CD4-positive, alpha-beta T cell (primary cell): ENCODE results near the gene SDE2. TPM values are rescaled to one million over a fixed set of nuclear protein-coding genes. Genes with fewer than 3 reads are reported as not detected.

Experiments used
- ATAC-seq: fragments of 200-7000 bp; cut with Tn5 transposase; one replicate; pipeline ENCODE4 v1.10.0; 2022; ENCODE audit warnings: mild to moderate bottlenecking; ENCODE audit not compliant: poor library complexity
- CTCF ChIA-PET: fragments of 350-600 bp; sonication (Branson Sonifier 250); formaldehyde crosslinking; loops from one replicate; lab custom pipeline; 2021; ENCODE audit warnings: antibody characterized with exemption, inconsistent platforms; lab: Charles Lee
- POLR2A ChIA-PET: fragments of 350-600 bp; sonication (Branson Sonifier 250); formaldehyde crosslinking; loops from one replicate; lab custom pipeline; 2021; ENCODE audit warnings: antibody characterized with exemption, inconsistent platforms; lab: Charles Lee
- DNase-seq, 14 experiments: peaks; one replicate each; pipeline ENCODE4 v3.0.0-alpha.2; 2013 to 2020; ENCODE audit warnings: mixed read lengths in 2 of 14
- H3K27ac ChIP-seq, 2 donors: one replicate each; pipeline versions ENCODE4 v1.5.1 to v1.7.0; 2013; ENCODE audit warnings: low read length in 2 of 2, low read depth in 1 of 2, mild to moderate bottlenecking in 1 of 2
- H3K27me3 ChIP-seq, 2 experiments: 1 replicate in 1 of 2; 2 replicates in 1 of 2; pipeline versions ENCODE4 v1.6.1 to v1.7.0; 2013; ENCODE audit warnings: low read length in 2 of 2, control low read depth in 1 of 2, mild to moderate bottlenecking in 1 of 2, moderate library complexity in 1 of 2; ENCODE audit not compliant: insufficient read depth in 2 of 2, control insufficient read depth in 1 of 2
- H3K36me3 ChIP-seq: one replicate; pipeline ENCODE4 v1.6.1; 2013; ENCODE audit warnings: low read length, control low read depth; ENCODE audit not compliant: insufficient read depth
- H3K4me1 ChIP-seq: one replicate; pipeline ENCODE4 v1.6.1; 2013; ENCODE audit warnings: low read length, control low read depth; ENCODE audit not compliant: insufficient read depth
- H3K4me3 ChIP-seq: one replicate; pipeline ENCODE4 v1.5.1; 2013; ENCODE audit warnings: mild to moderate bottlenecking, low read length, moderate library complexity
- H3K9me3 ChIP-seq, 2 experiments: 1 replicate in 1 of 2; 2 replicates in 1 of 2; pipeline versions ENCODE4 v1.6.1 to v1.7.0; 2013; ENCODE audit warnings: low read length in 2 of 2, mild to moderate bottlenecking in 2 of 2, control low read depth in 1 of 2, moderate library complexity in 1 of 2; ENCODE audit not compliant: control insufficient read depth in 1 of 2, insufficient read depth in 1 of 2
- H3K27ac Mint-ChIP-seq: one replicate; pipeline ENCODE4 v1.8.0; 2020; ENCODE audit warnings: mixed read lengths
- H3K27me3 Mint-ChIP-seq: one replicate; pipeline ENCODE4 v1.8.0; 2021; ENCODE audit warnings: mixed read lengths
- H3K36me3 Mint-ChIP-seq: one replicate; pipeline ENCODE4 v1.8.0; 2021; ENCODE audit warnings: low read depth, mixed read lengths
- H3K4me1 Mint-ChIP-seq: one replicate; pipeline ENCODE4 v1.8.0; 2021; ENCODE audit warnings: low read depth, mixed read lengths
- H3K4me3 Mint-ChIP-seq: one replicate; pipeline ENCODE4 v1.8.0; 2020; ENCODE audit warnings: mild to moderate bottlenecking, mixed read lengths
- H3K9me3 Mint-ChIP-seq: one replicate; pipeline ENCODE4 v1.8.0; 2020; ENCODE audit warnings: mixed read lengths
- intact Hi-C, 2 experiments: fragments of 100-400 bp; cut with DNase I in 1 of 2; cut with micrococcal nuclease in 1 of 2; formaldehyde crosslinking; loops; one replicate each; pipeline versions ENCODE4 v1.15.1 to v1.9.0; 2023 to 2025; cut with DNase I, micrococcal nuclease
- total RNA-seq, 174 experiments: library from RNA in 2 of 174; stranded (reverse) in 2 of 174; gene quantifications; one replicate each; pipeline ENCODE4 v1.2.3 and lab custom pipeline; 2021 to 2026
- TF ChIP-seq, protein P1 (sequence below): fragments of 200-600 bp; IDR thresholded peaks from one replicate; pipeline ENCODE4 v1.8.0; 2022; ENCODE audit warnings: antibody characterized with exemption, mild to moderate bottlenecking

The SDE2 gene
- total RNA-seq, 2 experiments from 2014 or later: 48.2 to 49.3 TPM

DNA sequence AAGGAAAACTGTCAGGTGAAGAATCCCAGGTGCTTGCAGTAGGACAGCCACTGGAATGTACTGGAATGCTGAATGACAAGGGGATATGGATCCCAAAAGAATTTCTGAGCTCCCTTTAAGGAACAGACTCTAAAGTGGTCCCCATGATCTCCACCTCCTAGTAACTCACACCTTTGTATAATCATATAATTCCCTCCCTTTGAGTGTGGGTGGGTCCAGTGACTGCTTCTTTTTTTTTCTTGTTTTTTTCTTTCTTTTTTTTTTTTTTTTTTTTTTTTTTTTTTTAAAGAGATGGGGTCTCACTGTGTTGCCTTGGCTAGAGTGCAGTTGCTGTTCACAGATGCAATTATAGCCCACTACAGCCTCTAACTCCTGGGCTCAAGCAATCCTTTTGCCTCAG is 34.8 kb upstream of the SDE2 start:
- ATAC-seq (no peak), DNase-seq (no peak)
- intact Hi-C loops: no loop called here
- Histone ChIP-seq H3K4me1 (no peaks in the 10 kb centered on the region), H3K27me3 (no peaks in the 10 kb centered on the region), H3K4me3 (no peak overlapping the region), H3K27ac (no peak overlapping the region), H3K9me3 (no peaks in the 10 kb centered on the region), H3K36me3 (no peaks in the 10 kb centered on the region)
- Mint-ChIP-seq H3K9me3 (no peaks in the 10 kb centered on the region), H3K4me1 (no peaks in the 10 kb centered on the region), H3K4me3 (no peak overlapping the region), H3K27me3 (no peaks in the 10 kb centered on the region), H3K27ac (no peak overlapping the region), H3K36me3 (no peaks in the 10 kb centered on the region)
- CTCF ChIA-PET: no interaction called here
- TF ChIP-seq, protein P1, sequence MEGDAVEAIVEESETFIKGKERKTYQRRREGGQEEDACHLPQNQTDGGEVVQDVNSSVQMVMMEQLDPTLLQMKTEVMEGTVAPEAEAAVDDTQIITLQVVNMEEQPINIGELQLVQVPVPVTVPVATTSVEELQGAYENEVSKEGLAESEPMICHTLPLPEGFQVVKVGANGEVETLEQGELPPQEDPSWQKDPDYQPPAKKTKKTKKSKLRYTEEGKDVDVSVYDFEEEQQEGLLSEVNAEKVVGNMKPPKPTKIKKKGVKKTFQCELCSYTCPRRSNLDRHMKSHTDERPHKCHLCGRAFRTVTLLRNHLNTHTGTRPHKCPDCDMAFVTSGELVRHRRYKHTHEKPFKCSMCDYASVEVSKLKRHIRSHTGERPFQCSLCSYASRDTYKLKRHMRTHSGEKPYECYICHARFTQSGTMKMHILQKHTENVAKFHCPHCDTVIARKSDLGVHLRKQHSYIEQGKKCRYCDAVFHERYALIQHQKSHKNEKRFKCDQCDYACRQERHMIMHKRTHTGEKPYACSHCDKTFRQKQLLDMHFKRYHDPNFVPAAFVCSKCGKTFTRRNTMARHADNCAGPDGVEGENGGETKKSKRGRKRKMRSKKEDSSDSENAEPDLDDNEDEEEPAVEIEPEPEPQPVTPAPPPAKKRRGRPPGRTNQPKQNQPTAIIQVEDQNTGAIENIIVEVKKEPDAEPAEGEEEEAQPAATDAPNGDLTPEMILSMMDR: no peak
- POLR2A ChIA-PET: interaction anchor here (1.0 to 2.3 kb wide), 2 partner anchors 28 to 34 kb away, joined by 3 to 12 read pairs; partner anchors contain the start of gene SDE2

DNA sequence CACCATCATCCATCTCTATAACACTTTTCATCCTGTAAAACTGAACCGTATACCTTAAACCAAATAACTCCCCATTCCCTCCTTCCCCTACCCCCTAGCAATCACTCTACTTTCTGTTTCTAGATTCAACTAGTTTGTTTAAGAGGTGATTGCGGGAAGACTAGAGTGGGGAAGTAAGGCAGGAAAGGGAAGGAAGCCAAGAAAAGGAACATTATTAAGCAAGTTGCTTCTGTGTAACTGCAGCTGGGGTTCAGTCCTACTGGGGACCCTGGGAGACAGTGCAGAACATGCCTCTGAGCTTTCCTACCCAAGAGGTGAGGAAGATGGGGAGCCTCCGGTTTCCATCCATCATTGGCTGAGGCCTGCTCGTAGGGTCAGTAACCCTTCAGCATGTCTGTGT is 34.4 kb upstream of the SDE2 start:
- Histone ChIP-seq H3K4me3 (no peak overlapping the region), H3K27ac (no peak overlapping the region), H3K4me1 (no peaks in the 10 kb centered on the region), H3K9me3 (no peaks in the 10 kb centered on the region), H3K27me3 (no peaks in the 10 kb centered on the region), H3K36me3 (no peaks in the 10 kb centered on the region)
- no peaks in the 10 kb centered on the region for H3K9me3 Mint-ChIP-seq
- intact Hi-C loops: no loop called here
- ChIA-PET CTCF (no interaction called here), POLR2A (interaction anchor here (1.0 to 2.3 kb wide), 2 partner anchors 28 to 34 kb away, joined by 3 to 12 read pairs; partner anchors contain the start of gene SDE2)
- H3K36me3 Mint-ChIP-seq: no peaks in the 10 kb centered on the region
- TF ChIP-seq, protein P1: no peak
- no peak overlapping the region for H3K4me3 Mint-ChIP-seq
- H3K4me1 Mint-ChIP-seq: no peaks in the 10 kb centered on the region
- H3K27ac Mint-ChIP-seq: no peak overlapping the region
- no peak for ATAC-seq
- H3K27me3 Mint-ChIP-seq: no peaks in the 10 kb centered on the region
- DNase-seq: no peak

DNA sequence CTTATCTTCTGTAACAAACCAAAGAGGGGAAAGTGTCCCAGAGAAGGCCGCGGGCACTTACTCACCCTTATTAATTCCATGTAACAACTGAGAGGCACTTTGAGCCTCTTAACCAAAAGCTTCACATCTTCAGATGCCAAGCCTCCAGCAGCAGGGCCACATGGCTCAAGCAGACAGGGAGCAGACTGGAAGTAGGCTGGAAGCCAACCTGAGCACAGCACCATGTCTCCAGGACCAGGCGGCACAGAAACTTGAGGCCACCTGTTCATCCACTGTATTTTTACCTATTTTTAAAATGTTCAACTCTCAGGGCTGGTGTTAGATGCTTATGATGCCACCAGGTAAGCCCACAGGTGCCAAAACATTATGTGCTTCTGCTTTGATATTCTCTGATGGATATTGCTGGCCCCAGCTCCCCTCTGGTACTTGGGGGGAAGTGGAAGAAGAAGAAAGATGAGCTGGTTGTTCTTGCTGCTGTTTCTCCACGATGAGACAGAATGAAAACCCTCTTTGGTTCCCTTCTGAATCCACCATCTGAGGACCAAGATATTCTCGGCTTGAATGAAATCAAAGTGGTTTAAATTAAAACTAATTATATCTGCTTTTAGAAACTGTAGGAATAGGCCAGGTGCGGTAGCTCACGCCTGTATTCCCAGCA is 30.6 kb upstream of the SDE2 start:
- no peaks in the 10 kb centered on the region for H3K9me3 ChIP-seq
- Mint-ChIP-seq H3K4me1 (no peaks in the 10 kb centered on the region), H3K4me3 (no peak overlapping the region), H3K9me3 (no peaks in the 10 kb centered on the region), H3K27ac (no peak overlapping the region), H3K36me3 (no peaks in the 10 kb centered on the region), H3K27me3 (no peaks in the 10 kb centered on the region)
- H3K4me1 ChIP-seq: no peaks in the 10 kb centered on the region
- H3K36me3 ChIP-seq: no peaks in the 10 kb centered on the region
- intact Hi-C loops: no loop called here
- ATAC-seq: no peak
- ChIA-PET CTCF (no interaction called here), POLR2A (interaction anchor here (0.8 to 1.5 kb wide), 2 partner anchors 25 to 30 kb away, joined by 4 to 5 read pairs; partner anchors contain the start of gene SDE2)
- H3K27ac ChIP-seq: peak overlapping the region in 1 of 2 donors; percentile 15
- H3K27me3 ChIP-seq: no peaks in the 10 kb centered on the region
- DNase-seq: no peak
- TF ChIP-seq, protein P1: no peak
- H3K4me3 ChIP-seq: no peak overlapping the region
